ENCODE data around the gene MRPS24. TPM values are rescaled to one million over a fixed set of nuclear protein-coding genes. Genes with fewer than 3 reads are reported as not detected.
"Not testable (repeated sequence)": the region's sequence is repeated elsewhere in the genome, so short reads cannot be mapped to it uniquely, and the experiment has no call there.

MRPS24 gene
- total and polyA plus RNA-seq, 3 experiments from 2014 or later, result 122 to 147 (median 140) TPM

DNA sequence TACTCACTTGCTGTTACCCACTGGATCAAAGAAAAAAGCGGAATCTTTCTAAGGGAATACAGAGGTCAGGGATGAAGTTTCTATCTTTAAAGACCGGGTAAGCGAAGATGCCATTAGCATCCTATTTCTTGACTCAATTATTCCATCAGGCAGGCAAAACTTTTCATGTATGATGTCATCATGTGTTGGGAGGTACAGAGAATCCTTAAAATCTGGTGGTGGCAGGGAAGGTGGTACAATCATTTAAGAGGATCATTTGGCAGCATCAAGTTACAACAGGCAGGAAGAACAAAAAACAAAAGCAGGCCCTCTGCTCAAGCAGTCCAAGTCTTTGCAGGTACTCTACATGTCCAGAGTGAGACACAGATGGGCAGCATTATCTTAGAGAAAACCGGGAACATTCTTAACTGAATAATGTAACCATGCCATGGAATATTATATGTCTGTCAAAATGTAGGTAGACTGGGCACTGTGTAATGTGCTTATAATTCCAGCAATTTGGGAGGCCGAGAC, 33.3 kb upstream of the MRPS24 start:
- POLR2A ChIA-PET, result no interaction called here
- CTCF ChIA-PET, result no interaction called here
- no peak for DNase-seq

DNA sequence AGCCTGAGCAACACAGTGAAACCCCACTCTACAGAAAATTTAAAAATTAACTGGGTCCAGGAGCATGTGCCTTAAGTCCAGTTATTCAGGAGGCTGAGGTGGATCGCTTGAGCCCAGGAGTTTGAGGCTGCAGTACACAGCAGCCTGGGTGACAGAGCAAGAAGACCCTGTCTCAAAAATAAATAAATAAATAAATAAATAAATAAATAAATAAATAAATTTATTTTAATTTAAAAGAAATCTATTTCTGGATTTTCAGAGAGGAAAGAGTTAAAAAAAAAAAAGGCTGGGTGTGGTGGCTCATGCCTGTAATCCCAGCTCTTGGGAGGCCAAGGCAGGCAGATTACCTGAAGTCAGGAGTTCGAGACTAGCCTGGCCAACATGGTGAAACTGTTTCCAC, 29.3 kb upstream of the MRPS24 start:
- CTCF ChIA-PET; H3K27ac ChIP-seq (ENCODE audit: low read depth, low read length); H3K4me3 Mint-ChIP-seq; H3K9me3 Mint-ChIP-seq; H3K4me3 ChIP-seq (ENCODE audit: low read length); H3K36me3 ChIP-seq (ENCODE audit: insufficient read depth, low read length); H3K27ac Mint-ChIP-seq; H3K27me3 ChIP-seq (ENCODE audit: insufficient read depth, low read length, poor library complexity, severe bottlenecking); H3K9me3 ChIP-seq (ENCODE audit: low read length); H3K4me1 ChIP-seq (ENCODE audit: insufficient read depth, low read length); H3K27me3 Mint-ChIP-seq; DNase-seq: not testable (repeated sequence)
- Mint-ChIP-seq H3K36me3 (peaks cover 3 to 14% (median 4%) of the 10 kb centered on the region in 3 donors), H3K4me1 (peaks cover 18 to 53% (median 32%) of the 10 kb centered on the region in 3 donors)
- POLR2A ChIA-PET, result interaction anchor here (0.6 kb wide), 1 partner anchor 269 kb away, joined by 3 read pairs; no protein-coding TSS in a partner anchor

More for the DNA sequence above, 33.3 kb upstream of the MRPS24 start:
- H3K9me3 Mint-ChIP-seq, result no peaks in the 10 kb centered on the region
- peak overlapping the region in 1 of 7 donors; percentile 29 for H3K4me3 Mint-ChIP-seq
- Histone ChIP-seq H3K4me3 (ENCODE audit: low read length) (no peak overlapping the region), H3K4me1 (ENCODE audit: insufficient read depth, low read length) (peaks cover 20% of the 10 kb centered on the region), H3K9me3 (ENCODE audit: low read length) (no peaks in the 10 kb centered on the region), H3K27ac (ENCODE audit: low read depth, low read length) (no peak overlapping the region), H3K27me3 (ENCODE audit: insufficient read depth, low read length, poor library complexity, severe bottlenecking) (no peaks in the 10 kb centered on the region), H3K36me3 (ENCODE audit: insufficient read depth, low read length) (no peaks in the 10 kb centered on the region)
- peaks cover 32 to 56% (median 44%) of the 10 kb centered on the region in 3 donors for H3K4me1 Mint-ChIP-seq
- H3K27me3 Mint-ChIP-seq, result no peaks in the 10 kb centered on the region
- H3K36me3 Mint-ChIP-seq, result peaks cover 0 to 8% (median 3%) of the 10 kb centered on the region in 3 donors
- H3K27ac Mint-ChIP-seq, result peak overlapping the region in 4 of 8 donors; percentile 2 to 57 (median 14)

DNA sequence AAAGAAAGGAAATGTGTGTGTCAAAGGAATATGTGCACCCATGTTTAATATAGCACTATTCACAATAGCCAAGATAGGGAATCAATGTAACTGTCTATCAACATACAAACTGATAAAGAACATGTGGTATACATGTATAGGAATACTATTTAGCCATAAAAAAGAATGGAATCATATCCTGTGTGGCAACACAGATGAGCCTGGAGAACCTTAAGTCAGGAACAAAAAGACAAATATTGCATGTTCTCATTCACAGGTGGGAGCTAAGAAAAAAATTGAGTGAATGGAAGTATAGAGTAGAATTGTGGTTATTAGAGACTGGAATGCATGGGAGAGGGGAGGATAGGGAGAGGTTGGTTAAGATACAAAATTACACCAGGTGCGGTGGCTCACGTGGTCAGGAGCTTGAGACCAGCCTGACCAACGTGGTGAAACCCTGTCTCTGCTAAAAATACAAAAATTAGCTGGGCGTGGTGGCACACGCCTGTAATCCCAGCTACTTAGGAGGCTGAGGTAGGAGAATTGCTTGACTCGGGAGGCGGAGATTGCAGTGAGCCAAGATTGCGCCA, 26.6 kb upstream of the MRPS24 start:
- Mint-ChIP-seq H3K4me3 (no peak overlapping the region), H3K27ac (peak overlapping the region in 1 of 8 donors; percentile 61), H3K36me3 (peaks cover 3 to 12% (median 4%) of the 10 kb centered on the region in 3 donors), H3K27me3 (no peaks in the 10 kb centered on the region), H3K9me3 (no peaks in the 10 kb centered on the region), H3K4me1 (peaks cover 24 to 54% (median 36%) of the 10 kb centered on the region in 3 donors)
- Histone ChIP-seq H3K4me3 (ENCODE audit: low read length) (no peak overlapping the region), H3K27ac (ENCODE audit: low read depth, low read length) (no peak overlapping the region), H3K27me3 (ENCODE audit: insufficient read depth, low read length, poor library complexity, severe bottlenecking) (no peaks in the 10 kb centered on the region), H3K36me3 (ENCODE audit: insufficient read depth, low read length) (no peaks in the 10 kb centered on the region), H3K4me1 (ENCODE audit: insufficient read depth, low read length) (peaks cover 10% of the 10 kb centered on the region), H3K9me3 (ENCODE audit: low read length) (no peaks in the 10 kb centered on the region)
- CTCF ChIA-PET, result no interaction called here
- no peak for DNase-seq
- POLR2A ChIA-PET, result interaction anchor here (0.7 kb wide), 1 partner anchor 678 kb away, joined by 7 read pairs; no protein-coding TSS in a partner anchor

DNA sequence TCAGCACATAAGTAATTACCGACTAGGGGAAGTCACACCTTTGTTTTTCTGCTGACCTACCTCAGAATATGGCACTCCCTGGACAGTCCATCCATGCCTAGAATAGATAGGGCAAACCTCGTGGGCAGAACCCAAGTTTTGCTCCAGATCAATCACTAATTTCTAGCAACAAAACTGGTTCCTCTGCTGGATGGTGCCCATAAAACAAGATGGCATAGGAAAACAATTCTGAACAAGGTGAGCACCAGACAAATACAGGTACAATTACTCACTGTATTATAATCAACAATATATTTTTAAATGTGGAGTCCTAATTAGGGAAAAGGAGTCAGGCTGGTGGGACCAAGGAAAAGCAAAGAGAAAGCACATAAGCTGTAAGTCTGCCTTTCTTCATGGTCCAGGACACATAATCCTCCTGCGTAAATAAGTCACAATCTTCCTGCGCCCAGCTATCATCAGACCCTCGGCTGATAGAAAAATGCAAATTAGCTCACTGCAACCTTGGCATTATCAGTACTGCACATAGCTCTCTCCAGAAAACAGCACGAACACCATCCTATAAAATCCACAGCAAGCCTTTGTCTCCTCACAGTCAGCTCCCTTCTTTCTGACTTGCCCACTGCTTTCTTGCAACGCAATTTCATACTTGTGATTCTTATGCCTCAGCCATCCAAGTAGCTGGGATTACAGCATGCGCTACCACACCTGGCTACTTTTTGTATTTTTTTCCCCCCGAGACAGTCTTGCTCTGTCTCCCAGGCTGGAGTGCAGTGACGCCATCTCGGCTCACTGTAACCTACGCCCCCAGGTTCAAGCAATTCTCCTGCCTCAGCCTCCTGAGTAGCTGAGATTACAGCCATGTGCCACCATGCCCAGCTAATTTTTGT, 22.0 kb upstream of the MRPS24 start:
- H3K27me3 Mint-ChIP-seq, result no peaks in the 10 kb centered on the region
- CTCF ChIA-PET, result no interaction called here
- Histone ChIP-seq H3K27me3 (ENCODE audit: insufficient read depth, low read length, poor library complexity, severe bottlenecking) (no peaks in the 10 kb centered on the region), H3K4me1 (ENCODE audit: insufficient read depth, low read length) (peaks cover 10% of the 10 kb centered on the region), H3K36me3 (ENCODE audit: insufficient read depth, low read length) (no peaks in the 10 kb centered on the region), H3K9me3 (ENCODE audit: low read length) (no peaks in the 10 kb centered on the region), H3K4me3 (ENCODE audit: low read length) (no peak overlapping the region), H3K27ac (ENCODE audit: low read depth, low read length) (no peak overlapping the region)
- no peak overlapping the region for H3K4me3 Mint-ChIP-seq
- no peak overlapping the region for H3K27ac Mint-ChIP-seq
- H3K4me1 Mint-ChIP-seq, result peaks cover 36 to 59% (median 43%) of the 10 kb centered on the region in 3 donors
- POLR2A ChIA-PET, result no interaction called here
- DNase-seq, result no peak
- no peaks in the 10 kb centered on the region for H3K9me3 Mint-ChIP-seq
- peaks cover 3 to 13% (median 7%) of the 10 kb centered on the region in 3 donors for H3K36me3 Mint-ChIP-seq

DNA sequence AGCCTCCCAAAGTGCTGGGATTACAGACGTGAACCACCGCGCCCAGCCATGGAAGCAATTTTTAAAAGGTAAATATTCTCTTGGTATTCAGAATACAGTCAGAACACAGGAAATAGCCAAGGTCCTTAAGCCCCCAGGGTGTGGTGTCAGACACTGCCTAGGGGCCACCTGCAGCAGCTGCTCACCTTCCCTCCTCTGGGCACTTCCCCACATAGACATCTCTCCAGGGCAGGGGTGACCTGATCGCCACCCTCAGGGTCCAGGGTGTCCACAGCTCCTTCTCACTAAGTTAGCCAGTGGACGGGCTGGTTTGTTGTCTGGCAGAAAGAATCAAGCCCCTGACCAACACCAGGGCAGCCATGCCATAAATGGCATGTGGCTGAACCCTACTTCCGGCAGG, 21.2 kb upstream of the MRPS24 start:
- peaks cover 36 to 54% (median 43%) of the 10 kb centered on the region in 3 donors for H3K4me1 Mint-ChIP-seq
- peaks cover 3 to 15% (median 8%) of the 10 kb centered on the region in 3 donors for H3K36me3 Mint-ChIP-seq
- ChIA-PET POLR2A (no interaction called here), CTCF (no interaction called here)
- no peaks in the 10 kb centered on the region for H3K27me3 ChIP-seq (ENCODE audit: insufficient read depth, low read length, poor library complexity, severe bottlenecking)
- no peaks in the 10 kb centered on the region for H3K9me3 ChIP-seq (ENCODE audit: low read length)
- no peak overlapping the region for H3K27ac ChIP-seq (ENCODE audit: low read depth, low read length)
- no peak for DNase-seq
- peaks cover 5% of the 10 kb centered on the region for H3K36me3 ChIP-seq (ENCODE audit: insufficient read depth, low read length)
- no peak overlapping the region for H3K4me3 ChIP-seq (ENCODE audit: low read length)
- no peaks in the 10 kb centered on the region for H3K27me3 Mint-ChIP-seq
- H3K4me1 ChIP-seq (ENCODE audit: insufficient read depth, low read length), result peaks cover 10% of the 10 kb centered on the region
- H3K4me3 Mint-ChIP-seq, result no peak overlapping the region
- H3K27ac Mint-ChIP-seq, result no peak overlapping the region
- H3K9me3 Mint-ChIP-seq, result no peaks in the 10 kb centered on the region

DNA sequence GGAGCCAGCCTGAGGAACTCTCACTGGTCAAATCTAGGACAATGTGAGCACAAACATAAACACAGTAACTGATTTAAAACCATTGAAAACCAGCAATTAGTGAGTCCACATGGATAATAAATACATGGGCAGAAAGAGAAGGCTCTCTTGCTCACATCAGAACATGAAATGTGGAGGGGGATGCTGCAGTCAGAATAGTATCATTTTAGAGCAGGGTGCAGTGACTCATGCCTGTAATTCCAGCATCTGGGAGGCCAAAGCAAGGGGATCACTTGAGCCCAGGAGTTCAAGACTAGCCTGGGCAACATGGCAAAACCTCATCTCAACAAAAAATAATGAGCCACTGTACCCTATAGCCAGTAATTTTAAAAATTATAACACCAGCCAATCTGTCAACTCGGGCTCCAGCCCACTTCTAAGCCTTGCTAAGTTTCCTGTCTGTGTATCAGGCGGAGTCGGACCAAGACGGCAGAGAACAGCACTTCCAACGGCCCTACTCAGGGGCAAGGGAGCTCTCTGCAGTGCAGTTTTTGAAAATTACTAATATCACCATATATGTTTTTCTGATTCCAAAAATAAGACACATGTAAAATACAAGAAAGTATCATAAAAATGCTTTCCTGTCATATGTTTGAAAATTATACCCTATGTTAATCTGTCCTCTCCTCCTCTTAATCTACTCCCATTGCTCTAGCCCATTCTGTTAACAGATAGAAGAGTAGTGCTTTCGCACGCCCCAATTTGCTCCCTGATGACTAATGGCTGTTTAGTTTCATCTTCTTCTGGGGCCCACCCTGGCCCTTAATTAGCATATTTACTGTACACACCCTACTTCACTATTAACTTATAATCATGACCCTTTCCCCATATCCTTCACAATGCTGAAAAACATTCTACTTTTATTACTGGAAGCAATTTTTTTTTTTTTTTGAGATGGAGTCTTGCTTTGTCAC, 20.0 kb upstream of the MRPS24 start:
- no peak for DNase-seq
- peak overlapping the region in 1 of 7 donors; percentile 29 for H3K4me3 Mint-ChIP-seq
- no peaks in the 10 kb centered on the region for H3K27me3 Mint-ChIP-seq
- H3K27ac Mint-ChIP-seq, result peak overlapping the region in 4 of 8 donors; percentile 13 to 67 (median 32)
- Histone ChIP-seq H3K36me3 (ENCODE audit: insufficient read depth, low read length) (peaks cover 7% of the 10 kb centered on the region), H3K4me1 (ENCODE audit: insufficient read depth, low read length) (peaks cover 10% of the 10 kb centered on the region), H3K27ac (ENCODE audit: low read depth, low read length) (no peak overlapping the region), H3K4me3 (ENCODE audit: low read length) (no peak overlapping the region), H3K27me3 (ENCODE audit: insufficient read depth, low read length, poor library complexity, severe bottlenecking) (no peaks in the 10 kb centered on the region), H3K9me3 (ENCODE audit: low read length) (no peaks in the 10 kb centered on the region)
- H3K36me3 Mint-ChIP-seq, result peaks cover 0 to 23% (median 10%) of the 10 kb centered on the region in 3 donors
- H3K9me3 Mint-ChIP-seq, result no peaks in the 10 kb centered on the region
- peaks cover 34 to 46% (median 43%) of the 10 kb centered on the region in 3 donors for H3K4me1 Mint-ChIP-seq
- ChIA-PET POLR2A (no interaction called here), CTCF (no interaction called here)

DNA sequence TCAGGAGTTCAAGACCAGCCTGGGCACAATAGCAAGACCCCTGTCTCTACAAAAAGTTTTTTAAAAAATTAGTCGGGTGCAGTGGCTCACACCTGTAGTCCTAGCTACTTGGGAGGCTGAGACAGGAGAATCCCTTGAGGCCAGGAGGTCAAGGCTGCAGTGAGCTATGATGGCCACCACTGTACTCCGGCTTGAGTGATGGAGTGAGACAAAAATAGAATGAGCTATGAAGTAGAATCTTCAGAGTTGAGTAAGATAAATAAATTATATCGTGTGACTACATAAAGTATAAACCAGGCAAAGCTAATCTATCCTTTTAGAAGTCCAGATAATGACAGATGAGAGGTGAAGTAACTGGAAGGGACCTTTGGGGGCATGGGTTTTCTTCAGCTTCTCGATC, 15.3 kb upstream of the MRPS24 start:
- CTCF ChIA-PET, result interaction anchor here (0.5 kb wide), 1 partner anchor 45 kb away, joined by 3 read pairs; no protein-coding TSS in a partner anchor
- no peaks in the 10 kb centered on the region for H3K4me1 ChIP-seq (ENCODE audit: insufficient read depth, low read length)
- peaks cover 17% of the 10 kb centered on the region for H3K36me3 ChIP-seq (ENCODE audit: insufficient read depth, low read length)
- DNase-seq, result no peak
- H3K27ac Mint-ChIP-seq, result peak overlapping the region in 1 of 8 donors; percentile 6
- H3K4me3 Mint-ChIP-seq, result no peak overlapping the region
- H3K27me3 ChIP-seq (ENCODE audit: insufficient read depth, low read length, poor library complexity, severe bottlenecking), result no peaks in the 10 kb centered on the region
- no peaks in the 10 kb centered on the region for H3K9me3 ChIP-seq (ENCODE audit: low read length)
- no peaks in the 10 kb centered on the region for H3K27me3 Mint-ChIP-seq
- no peak overlapping the region for H3K27ac ChIP-seq (ENCODE audit: low read depth, low read length)
- no peak overlapping the region for H3K4me3 ChIP-seq (ENCODE audit: low read length)
- POLR2A ChIA-PET, result no interaction called here
- peaks cover 0 to 56% (median 17%) of the 10 kb centered on the region in 3 donors for H3K36me3 Mint-ChIP-seq
- no peaks in the 10 kb centered on the region for H3K9me3 Mint-ChIP-seq
- H3K4me1 Mint-ChIP-seq, result peaks cover 12 to 13% (median 13%) of the 10 kb centered on the region in 3 donors

Data from CD8-positive, alpha-beta memory T cell (primary cell).